ENCODE data around the gene DAPK1.

The DAPK1 gene

GRCh38 chr9:87587864-87588263, 90.2 kb downstream of the DAPK1 start:
- H3K4me1 Mint-ChIP-seq, result no peaks in the 10 kb centered on the region
- no peak overlapping the region for H3K4me3 Mint-ChIP-seq
- H3K9me3 Mint-ChIP-seq, result no peaks in the 10 kb centered on the region
- no peaks in the 10 kb centered on the region for H3K27me3 Mint-ChIP-seq
- H3K36me3 Mint-ChIP-seq (ENCODE audit: low read depth), result no peaks in the 10 kb centered on the region
- no peak for ATAC-seq
- H3K27ac Mint-ChIP-seq, result no peak overlapping the region
- no peak for DNase-seq

- no peak overlapping the region for H3K4me3 Mint-ChIP-seq
- DNase-seq (no peak), ATAC-seq (no peak)
- H3K27ac Mint-ChIP-seq, result no peak overlapping the region
- no peaks in the 10 kb centered on the region for H3K9me3 Mint-ChIP-seq
- H3K36me3 Mint-ChIP-seq (ENCODE audit: low read depth), result no peaks in the 10 kb centered on the region
- H3K27me3 Mint-ChIP-seq, result no peaks in the 10 kb centered on the region
- no peaks in the 10 kb centered on the region for H3K4me1 Mint-ChIP-seq
These were observed 90.7 kb downstream of the DAPK1 start for GRCh38 chr9:87588339-87588738.

GRCh38 chr9:87590996-87591395, 93.3 kb downstream of the DAPK1 start:
- H3K27me3 Mint-ChIP-seq, result no peaks in the 10 kb centered on the region
- no peaks in the 10 kb centered on the region for H3K9me3 Mint-ChIP-seq
- H3K36me3 Mint-ChIP-seq (ENCODE audit: low read depth), result no peaks in the 10 kb centered on the region
- H3K27ac Mint-ChIP-seq, result no peak overlapping the region
- ATAC-seq (no peak), DNase-seq (no peak)
- H3K4me3 Mint-ChIP-seq, result no peak overlapping the region
- no peaks in the 10 kb centered on the region for H3K4me1 Mint-ChIP-seq

GRCh38 chr9:87592554-87593358, 95.1 kb downstream of the DAPK1 start:
- H3K27ac Mint-ChIP-seq, result no peak overlapping the region
- H3K9me3 Mint-ChIP-seq, result no peaks in the 10 kb centered on the region
- H3K36me3 Mint-ChIP-seq (ENCODE audit: low read depth), result no peaks in the 10 kb centered on the region
- H3K27me3 Mint-ChIP-seq, result no peaks in the 10 kb centered on the region
- ATAC-seq (no peak), DNase-seq (no peak)
- H3K4me1 Mint-ChIP-seq, result no peaks in the 10 kb centered on the region
- H3K4me3 Mint-ChIP-seq, result no peak overlapping the region

GRCh38 chr9:87593359-87593980, 95.8 kb downstream of the DAPK1 start:
- no peak overlapping the region for H3K27ac Mint-ChIP-seq
- no peak overlapping the region for H3K4me3 Mint-ChIP-seq
- no peaks in the 10 kb centered on the region for H3K27me3 Mint-ChIP-seq

GRCh38 chr9:87594194-87594593, 96.5 kb downstream of the DAPK1 start:
- H3K27ac Mint-ChIP-seq, result no peak overlapping the region
- DNase-seq (no peak), ATAC-seq (no peak)
- no peak overlapping the region for H3K4me3 Mint-ChIP-seq
- H3K9me3 Mint-ChIP-seq, result no peaks in the 10 kb centered on the region
- H3K4me1 Mint-ChIP-seq, result no peaks in the 10 kb centered on the region
- no peaks in the 10 kb centered on the region for H3K27me3 Mint-ChIP-seq
- H3K36me3 Mint-ChIP-seq (ENCODE audit: low read depth), result no peaks in the 10 kb centered on the region

More at GRCh38 chr9:87593359-87593980, 95.8 kb downstream of the DAPK1 start:
- H3K36me3 Mint-ChIP-seq (ENCODE audit: low read depth), result no peaks in the 10 kb centered on the region
- no peaks in the 10 kb centered on the region for H3K4me1 Mint-ChIP-seq
- no peak for ATAC-seq
- no peak for DNase-seq
- H3K9me3 Mint-ChIP-seq, result no peaks in the 10 kb centered on the region

GRCh38 chr9:87594662-87595061, 97.0 kb downstream of the DAPK1 start:
- Mint-ChIP-seq H3K27me3 (no peaks in the 10 kb centered on the region), H3K36me3 (ENCODE audit: low read depth) (no peaks in the 10 kb centered on the region), H3K4me1 (no peaks in the 10 kb centered on the region), H3K4me3 (no peak overlapping the region), H3K9me3 (no peaks in the 10 kb centered on the region), H3K27ac (no peak overlapping the region)
- ATAC-seq, result no peak
- no peak for DNase-seq

GRCh38 chr9:87595610-87596009, 97.9 kb downstream of the DAPK1 start:
- H3K4me3 Mint-ChIP-seq, result no peak overlapping the region
- no peaks in the 10 kb centered on the region for H3K36me3 Mint-ChIP-seq (ENCODE audit: low read depth)
- H3K27ac Mint-ChIP-seq, result no peak overlapping the region
- ATAC-seq (no peak), DNase-seq (no peak)
- H3K27me3 Mint-ChIP-seq, result no peaks in the 10 kb centered on the region
- no peaks in the 10 kb centered on the region for H3K4me1 Mint-ChIP-seq
- no peaks in the 10 kb centered on the region for H3K9me3 Mint-ChIP-seq

GRCh38 chr9:87596862-87597261, 99.2 kb downstream of the DAPK1 start:
- no peaks in the 10 kb centered on the region for H3K36me3 Mint-ChIP-seq (ENCODE audit: low read depth)
- no peaks in the 10 kb centered on the region for H3K27me3 Mint-ChIP-seq
- H3K4me3 Mint-ChIP-seq, result no peak overlapping the region
- DNase-seq, result no peak
- no peak overlapping the region for H3K27ac Mint-ChIP-seq
- no peaks in the 10 kb centered on the region for H3K4me1 Mint-ChIP-seq
- H3K9me3 Mint-ChIP-seq, result no peaks in the 10 kb centered on the region
- no peak for ATAC-seq

- no peak for ATAC-seq
- Mint-ChIP-seq H3K27me3 (no peaks in the 10 kb centered on the region), H3K4me1 (no peaks in the 10 kb centered on the region), H3K27ac (no peak overlapping the region), H3K36me3 (ENCODE audit: low read depth) (no peaks in the 10 kb centered on the region), H3K4me3 (no peak overlapping the region), H3K9me3 (no peaks in the 10 kb centered on the region)
- DNase-seq, result no peak
These were observed 100.2 kb downstream of the DAPK1 start for GRCh38 chr9:87597710-87598443.

GRCh38 chr9:87599901-87600610, 102.4 kb downstream of the DAPK1 start:
- Mint-ChIP-seq H3K4me3 (no peak overlapping the region), H3K4me1 (peaks cover 4% of the 10 kb centered on the region), H3K9me3 (no peaks in the 10 kb centered on the region), H3K27ac (no peak overlapping the region), H3K36me3 (ENCODE audit: low read depth) (no peaks in the 10 kb centered on the region), H3K27me3 (peaks cover 8% of the 10 kb centered on the region)
- no peak for DNase-seq
- no peak for ATAC-seq

- ATAC-seq, result no peak
- H3K36me3 Mint-ChIP-seq (ENCODE audit: low read depth), result no peaks in the 10 kb centered on the region
- no peak overlapping the region for H3K4me3 Mint-ChIP-seq
- no peak overlapping the region for H3K27ac Mint-ChIP-seq
- no peak for DNase-seq
- peaks cover 11% of the 10 kb centered on the region for H3K4me1 Mint-ChIP-seq
- no peaks in the 10 kb centered on the region for H3K9me3 Mint-ChIP-seq
- peaks cover 13% of the 10 kb centered on the region for H3K27me3 Mint-ChIP-seq
These were observed 103.5 kb downstream of the DAPK1 start for GRCh38 chr9:87601176-87601575.

- Mint-ChIP-seq H3K27me3 (peaks cover 13% of the 10 kb centered on the region), H3K27ac (no peak overlapping the region), H3K4me3 (no peak overlapping the region), H3K9me3 (no peaks in the 10 kb centered on the region), H3K4me1 (peaks cover 11% of the 10 kb centered on the region), H3K36me3 (ENCODE audit: low read depth) (no peaks in the 10 kb centered on the region)
- ATAC-seq, result no peak
- DNase-seq, result no peak
These were observed 103.9 kb downstream of the DAPK1 start for GRCh38 chr9:87601595-87601994.

- ATAC-seq, result no peak
- H3K4me1 Mint-ChIP-seq, result peaks cover 11% of the 10 kb centered on the region
- peaks cover 6% of the 10 kb centered on the region for H3K9me3 Mint-ChIP-seq
- no peak overlapping the region for H3K27ac Mint-ChIP-seq
- DNase-seq, result no peak
- peaks cover 14% of the 10 kb centered on the region for H3K27me3 Mint-ChIP-seq
- no peak overlapping the region for H3K4me3 Mint-ChIP-seq
- no peaks in the 10 kb centered on the region for H3K36me3 Mint-ChIP-seq (ENCODE audit: low read depth)
These were observed 105.4 kb downstream of the DAPK1 start for GRCh38 chr9:87602933-87603643.

Data from activated naive CD8-positive, alpha-beta T cell treated with anti-CD3 and anti-CD28 coated beads, Interleukin-2, amount 50 U/mL, for 24 hours (primary cell).